Measurements from ENCODE around the gene ECT2L.
"Not testable (repeated sequence)": the region's sequence is repeated elsewhere in the genome, so short reads cannot be mapped to it uniquely, and the experiment has no call there.

Gene ECT2L

GRCh38 chr6:138931660-138932059 is 135.8 kb downstream of the ECT2L start:
- DNase-seq (ENCODE audit: low read depth) = no peak

GRCh38 chr6:138936873-138937272 is 141.0 kb downstream of the ECT2L start:
- not testable (repeated sequence) for DNase-seq (ENCODE audit: low read depth)

GRCh38 chr6:138943089-138943625 is 147.3 kb downstream of the ECT2L start:
- DNase-seq (ENCODE audit: low read depth) = no peak

- peak; percentile 18 for DNase-seq (ENCODE audit: low read depth)
Observed at GRCh38 chr6:138944412-138944811, 148.5 kb downstream of the ECT2L start.

GRCh38 chr6:138945354-138945753 is 149.5 kb downstream of the ECT2L start:
- no peak for DNase-seq (ENCODE audit: low read depth)

- DNase-seq (ENCODE audit: low read depth) = no peak
Observed at GRCh38 chr6:138948004-138948403, 152.1 kb downstream of the ECT2L start.

GRCh38 chr6:138948546-138949179 is 152.8 kb downstream of the ECT2L start:
- no peak for DNase-seq (ENCODE audit: low read depth)

GRCh38 chr6:138953451-138953850 is 157.6 kb downstream of the ECT2L start:
- no peak for DNase-seq (ENCODE audit: low read depth)
